C4-2B (cell line): ENCODE data around the gene TIPARP.

Experiments used
- CTCF ChIP-seq: fragments of 450-650 bp; conservative IDR thresholded peaks from 2 replicates; pipeline ENCODE4 v1.5.1; 2017; ENCODE audit warnings: mild to moderate bottlenecking
- ZFX ChIP-seq: fragments of 450-650 bp; IDR thresholded peaks from 2 replicates; pipeline ENCODE4 v1.6.1; 2017

DNA sequence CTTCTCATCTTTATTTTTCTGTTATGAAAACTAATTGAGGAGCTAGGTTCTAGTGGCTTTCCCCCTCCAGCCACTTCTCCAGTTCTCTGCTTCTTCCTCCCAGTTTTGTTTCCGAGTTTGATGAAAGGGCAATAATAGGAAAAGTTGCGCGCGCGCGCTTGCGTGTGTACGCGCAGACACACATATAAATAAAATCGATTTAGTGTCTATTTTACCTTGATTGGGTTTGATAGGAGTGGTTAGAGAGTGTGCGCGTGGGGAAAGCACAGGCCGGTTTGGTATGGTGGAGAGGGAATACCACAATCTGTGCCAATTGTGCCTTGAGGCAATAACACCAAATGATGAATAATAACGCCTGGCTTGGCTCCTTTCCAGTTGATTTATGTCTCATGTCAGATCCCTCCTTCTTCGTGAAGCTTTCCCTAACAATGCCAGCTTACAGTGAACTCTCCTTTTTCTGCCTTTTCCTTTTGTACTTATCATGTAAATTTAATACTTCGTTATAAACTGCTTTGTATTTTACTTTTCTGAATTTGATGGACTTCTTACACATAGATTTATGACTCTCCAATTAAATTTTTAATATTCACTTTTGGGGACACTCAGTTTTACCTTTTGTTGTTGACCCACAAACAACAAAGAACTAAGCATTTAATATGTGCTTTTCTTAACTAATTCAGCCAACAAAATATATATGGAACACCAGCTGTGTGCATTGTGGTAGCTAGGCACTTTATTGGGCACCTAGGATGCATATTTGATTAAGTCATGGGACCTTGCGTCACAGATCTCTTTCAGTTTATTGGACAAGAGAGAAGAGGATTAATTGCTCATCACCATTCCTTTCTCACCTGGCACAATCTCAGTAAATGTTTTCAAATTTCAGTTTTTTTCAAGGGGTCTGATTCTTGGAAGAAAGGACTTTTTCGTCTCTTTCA lies 1.7 kb downstream of the TIPARP start:
- TF ChIP-seq CTCF (0 out of 2 replicates have a peak, but pooled peaks have one; percentile 52), ZFX (no peak)
